Motor neuron (in vitro differentiated cells): ENCODE measurements around the gene STRIP1. TPM values are rescaled to one million over a fixed set of nuclear protein-coding genes. Genes with fewer than 3 reads are reported as not detected.
"Not testable (repeated sequence)": the region's sequence is repeated elsewhere in the genome, so short reads cannot be mapped to it uniquely, and the experiment has no call there.

Experiments
- ATAC-seq, 8 experiments: fragments of 200-7000 bp; cut with Tn5 transposase; replicated peaks in 6 of 8; 2 replicates each; pipeline ENCODE4 v1.8.0; 2021; ENCODE audit warnings: mild to moderate bottlenecking in 8 of 8, moderate library complexity in 8 of 8
- H3K27ac ChIP-seq, 2 donors: fragments of 250-450 bp; sonication (Bioruptor Pico); 2 replicates each; pipeline ENCODE4 v1.9.0; 2021; ENCODE audit warnings: antibody characterized with exemption in 2 of 2, mild to moderate bottlenecking in 2 of 2, moderate library complexity in 1 of 2
- H3K4me1 ChIP-seq, 2 donors: fragments of 250-450 bp; sonication (Bioruptor Pico); replicated peaks in 1 of 2; 2 replicates each; pipeline ENCODE4 v1.6.1; 2021; ENCODE audit warnings: antibody characterized with exemption in 2 of 2, mild to moderate bottlenecking in 2 of 2, moderate library complexity in 1 of 2
- H3K4me3 ChIP-seq, 5 donors: fragments of 250-450 bp; sonication (Bioruptor Pico); 2 replicates each; pipeline ENCODE4 v1.9.0; 2021; ENCODE audit warnings: antibody characterized with exemption in 5 of 5, mild to moderate bottlenecking in 5 of 5, moderate library complexity in 4 of 5
- WGBS, 10 experiments: fragments of 450-650 bp; shearing (Covaris generic); methylation state at CpG; one replicate each; pipeline ENCODE4 v1.0.0; 2022; 5-methylcytosine and 5-hydroxymethylcytosine counted together
- in situ Hi-C, 9 experiments: fragments of 400-800 bp; cut with MboI; loops; one replicate each; pipeline ENCODE4 v1.15.0; 2021; ENCODE audit warnings: low sequenced_read_pairs in 9 of 9, low pct_unique_long_range_greater_than_20kb in 2 of 9; ENCODE audit not compliant: unreplicated experiment in 9 of 9
- total RNA-seq, 8 experiments: library from RNA; unstranded; fragments of 300-600 nt; gene quantifications; 2 replicates each; pipeline versions ENCODE4 v1.2.3 to v1.2.4, GENCODE V29; 2022

Gene STRIP1
- total RNA-seq, 8 experiments from 2014 or later, result 29.7 to 98.3 (median 60.3) TPM

GRCh38 chr1:110079995-110080394 is 45.6 kb downstream of the STRIP1 start:
- not testable (repeated sequence) for H3K4me3 ChIP-seq, ATAC-seq, H3K27ac ChIP-seq
- 37 to 100% (median 82%) methylated on average over 1 to 2 of the region's 2 CpGs; no CpG with 5 or more reads in 2 of the 10 experiments for WGBS, 10 experiments
- peaks cover 0 to 12% of the 10 kb centered on the region in 2 donors for H3K4me1 ChIP-seq
- in situ Hi-C loops, result loop anchor here in 1 of 9 experiments (25.0 kb wide), 1 partner anchor 93 kb away; the partner anchor contains the start of gene AHCYL1

DNA sequence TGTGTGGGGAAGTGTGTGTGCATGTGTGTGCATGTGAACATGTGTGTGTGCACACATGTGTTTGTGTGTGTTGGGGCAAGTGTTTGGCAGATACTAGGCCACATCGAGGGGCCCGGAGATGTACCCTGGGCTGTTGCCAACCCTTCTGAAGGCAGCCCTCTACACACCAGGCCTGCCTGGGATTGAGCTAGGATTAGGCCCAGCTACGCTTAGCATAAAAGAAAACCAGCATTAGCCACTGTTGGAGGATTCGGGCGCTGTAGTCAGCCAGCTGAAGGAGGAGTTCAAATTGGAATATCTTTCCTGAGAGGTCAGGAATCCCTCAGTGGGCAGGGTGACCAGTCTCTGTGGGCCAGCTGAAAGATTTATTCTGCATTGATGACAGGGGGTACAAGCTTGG is 46.6 kb downstream of the STRIP1 start:
- peaks cover 0 to 12% of the 10 kb centered on the region in 2 donors for H3K4me1 ChIP-seq
- 10 to 93% (median 88%) methylated on average over 2 to 5 of the region's 5 CpGs; no CpG with 5 or more reads in 3 of the 10 experiments for WGBS, 10 experiments
- no peak for ATAC-seq
- H3K4me3 ChIP-seq, result no peak overlapping the region
- in situ Hi-C loops, result loop anchor here in 1 of 9 experiments (25.0 kb wide), 1 partner anchor 94 kb away; the partner anchor contains the start of gene AHCYL1
- no peak overlapping the region for H3K27ac ChIP-seq

DNA sequence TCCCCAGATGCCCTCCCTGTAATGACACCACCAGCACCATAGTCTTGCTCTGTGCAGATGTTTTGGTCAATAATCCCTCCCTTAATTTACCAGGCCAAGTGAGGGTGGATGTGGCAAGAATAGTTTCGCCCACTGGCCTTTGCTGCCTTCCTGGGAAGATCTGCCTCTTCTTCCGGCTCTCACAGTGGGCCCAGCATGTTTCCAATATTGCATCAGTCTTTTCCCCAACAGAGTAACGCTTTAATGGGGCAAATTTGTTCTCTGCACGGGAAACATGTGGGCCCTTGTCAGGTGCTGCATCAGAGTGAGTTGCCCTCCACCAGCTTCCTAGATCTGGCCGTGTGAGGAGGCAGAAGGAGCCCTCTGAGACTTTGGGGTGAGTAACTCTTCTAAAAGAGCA is 48.1 kb downstream of the STRIP1 start:
- H3K27ac ChIP-seq, result no peak overlapping the region
- peaks cover 0 to 12% of the 10 kb centered on the region in 2 donors for H3K4me1 ChIP-seq
- ATAC-seq, result no peak
- H3K4me3 ChIP-seq, result no peak overlapping the region
- in situ Hi-C loops, result loop anchor here in 1 of 9 experiments (25.0 kb wide), 1 partner anchor 95 kb away; the partner anchor contains the start of gene AHCYL1
- WGBS, 10 experiments, result 17 to 90% (median 44%) methylated on average over 1 to 5 of the region's 5 CpGs; no CpG with 5 or more reads in 2 of the 10 experiments

DNA sequence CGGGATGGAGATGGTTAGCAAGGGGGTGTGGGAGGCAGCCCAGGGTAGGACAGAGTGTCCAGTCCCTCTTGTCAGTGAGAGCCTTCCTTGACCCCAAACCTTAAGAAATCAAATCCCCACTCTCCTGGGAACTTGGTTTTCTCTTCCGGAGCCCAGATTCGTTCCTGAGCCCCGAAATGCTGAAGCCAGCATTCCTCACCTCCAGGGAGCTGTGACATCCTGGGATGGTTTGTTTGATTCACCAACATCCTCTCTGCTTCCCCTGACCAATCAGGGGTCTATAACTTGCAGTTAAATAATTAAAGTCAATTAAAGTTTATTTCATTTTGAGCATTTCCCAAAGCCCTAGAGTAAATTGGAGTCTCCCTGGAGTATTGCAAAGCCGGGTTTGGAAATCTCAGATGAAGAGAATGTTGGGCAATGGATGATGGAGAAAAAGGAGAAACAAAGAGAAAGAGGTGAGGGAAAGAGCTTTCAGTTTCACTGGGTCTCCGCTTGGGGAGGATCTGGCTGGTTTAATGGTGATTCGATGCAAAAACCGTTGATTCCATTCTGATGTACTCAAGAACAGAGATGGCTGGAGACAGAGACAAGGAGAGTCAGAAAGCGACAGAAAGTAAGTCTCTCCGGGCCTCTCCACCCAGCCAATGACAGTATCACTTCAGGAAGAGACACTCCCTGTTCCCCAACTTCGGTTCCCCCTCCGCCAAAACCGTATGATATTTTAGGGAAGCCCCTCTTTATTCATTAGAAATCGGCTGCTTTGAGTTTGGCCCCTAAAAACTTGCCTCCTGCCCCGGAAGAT is 48.8 kb downstream of the STRIP1 start:
- WGBS, 10 experiments, result 3 to 67% (median 9%) methylated on average over 4 to 15 of the region's 15 CpGs
- Histone ChIP-seq H3K4me1 (peaks cover 0 to 12% of the 10 kb centered on the region in 2 donors), H3K27ac (no peak overlapping the region), H3K4me3 (no peak overlapping the region)
- in situ Hi-C loops, result loop anchor here in 1 of 9 experiments (25.0 kb wide), 1 partner anchor 96 kb away; the partner anchor contains the start of gene AHCYL1
- ATAC-seq, result peak in 2 of 8 experiments; percentile 6 to 9

DNA sequence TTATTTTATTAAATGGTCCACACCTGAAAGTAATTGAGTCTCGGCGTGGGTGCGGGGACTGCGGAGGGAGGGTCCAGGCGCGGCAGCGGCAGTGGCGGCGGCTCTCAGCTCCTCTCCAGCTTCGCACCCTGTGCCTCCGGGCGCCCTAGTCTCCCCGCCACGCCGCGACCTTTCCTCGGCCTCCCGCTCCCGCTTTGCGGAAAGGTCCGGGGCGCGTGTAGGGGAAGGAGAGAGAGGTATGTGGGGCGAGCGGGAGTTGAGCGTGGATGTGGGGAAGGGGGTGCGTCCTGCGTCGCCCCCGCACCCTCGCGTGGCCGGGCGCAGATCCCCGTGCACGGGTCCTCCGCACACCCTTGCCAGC is 49.4 kb downstream of the STRIP1 start:
- peak in 7 of 8 experiments; percentile 4 to 29 (median 13) for ATAC-seq
- in situ Hi-C loops, result loop anchor here in 1 of 9 experiments (25.0 kb wide), 1 partner anchor 97 kb away; the partner anchor contains the start of gene AHCYL1
- Histone ChIP-seq H3K4me3 (no peak overlapping the region), H3K27ac (no peak overlapping the region), H3K4me1 (peaks cover 0 to 12% of the 10 kb centered on the region in 2 donors)
- WGBS, 10 experiments, result 0 to 13% (median 3%) methylated on average over 4 to 23 of the region's 37 CpGs; no CpG with 5 or more reads in 6 of the 10 experiments

DNA sequence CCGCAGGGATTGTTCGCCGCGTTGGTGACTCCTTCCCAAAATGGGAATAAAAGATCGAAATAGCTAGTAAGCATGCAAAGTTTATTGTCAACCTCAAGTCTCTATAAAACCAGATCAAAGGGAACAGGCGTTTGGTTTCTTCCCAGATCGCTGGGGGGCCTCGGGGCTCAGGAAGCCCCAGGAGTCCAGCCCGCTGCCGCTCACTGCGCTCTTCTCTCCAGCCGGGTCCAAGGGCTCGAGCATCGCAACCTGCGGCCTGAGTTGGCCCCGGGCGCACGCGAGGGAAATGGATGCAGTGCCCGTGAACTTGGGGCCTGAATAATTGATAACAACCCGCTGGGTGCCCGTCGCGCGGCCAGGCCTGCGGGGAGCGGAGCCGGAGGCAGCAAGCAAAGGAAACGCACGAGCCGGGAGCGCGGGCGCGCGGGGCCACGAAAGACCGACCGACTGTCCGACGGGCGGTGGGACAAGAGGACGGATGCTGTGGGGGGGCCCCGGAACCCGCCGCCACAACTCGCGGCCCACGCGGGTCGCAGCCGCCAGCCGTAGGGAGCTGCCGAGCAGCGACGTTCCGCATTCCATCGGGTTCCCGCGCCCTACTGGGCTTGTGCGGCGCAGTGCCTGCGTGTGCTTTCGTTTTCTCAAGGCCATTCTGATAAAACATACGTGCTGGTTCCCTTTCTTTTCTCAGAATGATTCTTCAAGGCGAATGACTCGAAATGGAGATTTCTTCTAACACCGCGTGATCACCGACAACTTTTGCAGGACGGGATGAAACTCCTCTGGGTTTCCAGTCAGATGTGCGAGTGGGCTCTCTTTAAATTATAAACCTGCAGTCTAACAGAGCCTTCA is 50.0 kb downstream of the STRIP1 start:
- peak; percentile 55 to 66 (median 60) for ATAC-seq
- in situ Hi-C loops, result loop anchor here in 1 of 9 experiments (25.0 kb wide), 1 partner anchor 97 kb away; the partner anchor contains the start of gene AHCYL1
- Histone ChIP-seq H3K27ac (no peak overlapping the region), H3K4me3 (peak overlapping the region in 4 of 5 donors; percentile 1 to 21 (median 16)), H3K4me1 (peaks cover 0 to 12% of the 10 kb centered on the region in 2 donors)
- 1 to 25% (median 3%) methylated on average over 4 to 58 of the region's 72 CpGs; no CpG with 5 or more reads in 2 of the 10 experiments for WGBS, 10 experiments

DNA sequence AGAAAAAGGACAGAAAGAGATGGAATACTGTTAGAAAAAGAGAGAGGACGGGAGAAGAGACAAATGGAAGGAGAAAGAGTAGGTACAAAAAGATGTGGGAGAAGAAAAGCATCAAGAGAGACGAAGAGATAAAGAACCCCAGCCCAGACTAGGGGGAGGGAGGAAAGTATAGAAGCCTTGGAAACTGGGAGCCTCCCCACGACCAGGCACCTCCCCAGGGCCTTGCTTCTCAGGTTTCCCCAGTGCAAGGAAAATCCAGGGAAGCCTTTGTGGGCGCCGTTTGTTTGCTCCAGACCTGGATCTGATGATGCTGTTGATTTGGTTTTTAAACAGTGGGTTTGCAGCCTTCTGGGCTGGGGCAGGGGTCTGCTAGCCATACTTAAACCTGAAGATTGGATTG is 51.2 kb downstream of the STRIP1 start:
- no peak overlapping the region for H3K27ac ChIP-seq
- in situ Hi-C loops, result loop anchor here in 1 of 9 experiments (25.0 kb wide), 1 partner anchor 98 kb away; the partner anchor contains the start of gene AHCYL1
- no peak for ATAC-seq
- WGBS, 10 experiments, result 0 to 79% (median 31%) methylated on average over 1 to 5 of the region's 5 CpGs
- H3K4me3 ChIP-seq, result no peak overlapping the region
- peaks cover 0 to 12% of the 10 kb centered on the region in 2 donors for H3K4me1 ChIP-seq

GRCh38 chr1:110086961-110087360 is 52.5 kb downstream of the STRIP1 start:
- Histone ChIP-seq H3K4me3 (no peak overlapping the region), H3K4me1 (peaks cover 0 to 12% of the 10 kb centered on the region in 2 donors), H3K27ac (no peak overlapping the region)
- no peak for ATAC-seq
- in situ Hi-C loops, result loop anchor here in 1 of 9 experiments (25.0 kb wide), 1 partner anchor 100 kb away; the partner anchor contains the start of gene AHCYL1
- 24 to 60% (median 45%) methylated on average over 1 to 4 of the region's 4 CpGs; no CpG with 5 or more reads in 3 of the 10 experiments for WGBS, 10 experiments

GRCh38 chr1:110087812-110088738 is 53.7 kb downstream of the STRIP1 start:
- 0 to 75% (median 20%) methylated on average over 1 to 8 of the region's 15 CpGs; no CpG with 5 or more reads in 5 of the 10 experiments for WGBS, 10 experiments
- peak; percentile 78 to 86 (median 83) for ATAC-seq

DNA sequence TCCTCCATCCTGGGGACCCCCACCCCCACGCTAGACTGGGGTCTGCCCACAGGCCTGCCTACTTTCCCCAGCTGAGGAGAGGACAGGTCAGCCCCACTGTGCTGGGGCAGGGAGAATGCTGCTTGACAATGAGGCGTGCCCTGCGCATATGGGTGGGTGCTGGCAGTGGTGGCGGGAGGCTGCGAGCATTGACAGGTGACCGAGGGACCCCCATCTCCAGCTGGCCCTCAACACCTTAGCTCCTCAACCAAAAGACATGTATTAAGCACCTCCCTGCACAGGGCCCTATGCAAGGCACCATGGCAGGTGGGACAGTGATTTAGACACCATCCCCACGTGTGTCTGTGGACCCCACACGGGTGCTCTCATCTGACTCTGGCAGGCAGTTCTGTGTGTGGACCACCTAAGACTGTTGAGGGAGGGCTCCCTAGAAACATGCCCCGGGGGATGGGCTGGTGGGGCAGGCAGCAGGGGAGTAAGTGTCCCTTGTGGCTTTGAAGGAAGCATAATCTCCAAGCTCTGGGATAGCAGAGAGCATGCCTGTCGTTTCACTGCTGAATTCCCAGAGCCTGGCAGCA is 54.4 kb downstream of the STRIP1 start:
- ATAC-seq, result no peak
- no peak overlapping the region for H3K4me3 ChIP-seq
- WGBS, 10 experiments, result 0 to 83% (median 57%) methylated on average over 1 to 7 of the region's 10 CpGs; no CpG with 5 or more reads in 5 of the 10 experiments
- in situ Hi-C loops, result loop anchor here in 1 of 9 experiments (25.0 kb wide), 1 partner anchor 102 kb away; the partner anchor contains the start of gene AHCYL1
- H3K27ac ChIP-seq, result no peak overlapping the region
- H3K4me1 ChIP-seq, result peaks cover 0 to 10% of the 10 kb centered on the region in 2 donors

More at GRCh38 chr1:110087812-110088738, 53.7 kb downstream of the STRIP1 start:
- no peak overlapping the region for H3K4me3 ChIP-seq
- peaks cover 0 to 12% of the 10 kb centered on the region in 2 donors for H3K4me1 ChIP-seq
- in situ Hi-C loops, result loop anchor here in 1 of 9 experiments (25.0 kb wide), 1 partner anchor 101 kb away; the partner anchor contains the start of gene AHCYL1
- no peak overlapping the region for H3K27ac ChIP-seq
